ENCODE data around the gene CDH23.

CDH23 gene

DNA sequence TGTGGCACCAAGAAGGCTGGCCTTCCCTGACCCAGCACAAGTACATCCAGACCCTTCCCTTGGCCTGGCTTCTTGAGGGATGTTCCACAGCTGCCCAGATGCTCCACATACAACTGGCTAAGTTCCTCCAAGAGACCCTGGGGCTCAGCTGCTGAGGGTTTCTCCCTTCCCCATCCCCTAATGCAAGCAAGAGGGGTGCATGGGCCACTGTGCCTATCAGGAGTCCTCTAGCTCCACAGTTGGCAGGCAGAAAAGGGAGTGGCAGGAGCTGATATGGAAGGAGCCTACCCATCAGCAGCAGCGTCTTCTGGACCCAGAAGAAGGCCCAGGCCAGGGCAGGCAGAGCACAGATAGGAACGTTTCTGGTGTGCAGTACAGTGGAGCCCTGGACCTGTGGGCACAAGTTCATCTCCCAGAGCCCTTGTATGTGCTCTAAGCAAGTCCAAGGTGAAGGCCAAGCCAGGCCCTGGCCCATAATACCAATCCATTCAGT, 350.4 kb downstream of the CDH23 start:
- Histone ChIP-seq H3K4me3 (ENCODE audit: low read depth in 1 of 2, low read length in 1 of 2) (peak overlapping the region; percentile 56 to 64), H3K9me3 (no peaks in the 10 kb centered on the region), H3K4me1 (ENCODE audit: control insufficient read depth in 1 of 2, insufficient read depth in 1 of 2, low read depth in 1 of 2, low read length in 1 of 2) (peaks cover 100% of the 10 kb centered on the region in 2 experiments), H3K27ac (peak overlapping the region; percentile 99), H3K27me3 (no peaks in the 10 kb centered on the region), H3K36me3 (peaks cover 63% of the 10 kb centered on the region)
- TF ChIP-seq, protein P1, sequence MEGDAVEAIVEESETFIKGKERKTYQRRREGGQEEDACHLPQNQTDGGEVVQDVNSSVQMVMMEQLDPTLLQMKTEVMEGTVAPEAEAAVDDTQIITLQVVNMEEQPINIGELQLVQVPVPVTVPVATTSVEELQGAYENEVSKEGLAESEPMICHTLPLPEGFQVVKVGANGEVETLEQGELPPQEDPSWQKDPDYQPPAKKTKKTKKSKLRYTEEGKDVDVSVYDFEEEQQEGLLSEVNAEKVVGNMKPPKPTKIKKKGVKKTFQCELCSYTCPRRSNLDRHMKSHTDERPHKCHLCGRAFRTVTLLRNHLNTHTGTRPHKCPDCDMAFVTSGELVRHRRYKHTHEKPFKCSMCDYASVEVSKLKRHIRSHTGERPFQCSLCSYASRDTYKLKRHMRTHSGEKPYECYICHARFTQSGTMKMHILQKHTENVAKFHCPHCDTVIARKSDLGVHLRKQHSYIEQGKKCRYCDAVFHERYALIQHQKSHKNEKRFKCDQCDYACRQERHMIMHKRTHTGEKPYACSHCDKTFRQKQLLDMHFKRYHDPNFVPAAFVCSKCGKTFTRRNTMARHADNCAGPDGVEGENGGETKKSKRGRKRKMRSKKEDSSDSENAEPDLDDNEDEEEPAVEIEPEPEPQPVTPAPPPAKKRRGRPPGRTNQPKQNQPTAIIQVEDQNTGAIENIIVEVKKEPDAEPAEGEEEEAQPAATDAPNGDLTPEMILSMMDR (IDR thresholded peaks at IDR 0.05) = no peak

- Histone ChIP-seq H3K27me3 (no peaks in the 10 kb centered on the region), H3K36me3 (peaks cover 69% of the 10 kb centered on the region), H3K4me3 (ENCODE audit: low read depth in 1 of 2, low read length in 1 of 2) (peak overlapping the region; percentile 56 to 64), H3K9me3 (no peaks in the 10 kb centered on the region), H3K4me1 (ENCODE audit: control insufficient read depth in 1 of 2, insufficient read depth in 1 of 2, low read depth in 1 of 2, low read length in 1 of 2) (peaks cover 100% of the 10 kb centered on the region in 2 experiments), H3K27ac (peak overlapping the region; percentile 99)
- TF ChIP-seq, protein P1 (IDR thresholded peaks at IDR 0.05) = no peak
Measured at GRCh38 chr10:71747551-71748523, 351.1 kb downstream of the CDH23 start.

- Histone ChIP-seq H3K4me3 (ENCODE audit: low read depth in 1 of 2, low read length in 1 of 2) (peak overlapping the region; percentile 56 to 64), H3K4me1 (ENCODE audit: control insufficient read depth in 1 of 2, insufficient read depth in 1 of 2, low read depth in 1 of 2, low read length in 1 of 2) (peaks cover 100% of the 10 kb centered on the region in 2 experiments), H3K36me3 (peaks cover 75% of the 10 kb centered on the region), H3K27ac (peak overlapping the region; percentile 99), H3K9me3 (no peaks in the 10 kb centered on the region), H3K27me3 (no peaks in the 10 kb centered on the region)
- TF ChIP-seq, protein P1 (IDR thresholded peaks at IDR 0.05) = peak; percentile 82
Measured at GRCh38 chr10:71748671-71749191, 352.0 kb downstream of the CDH23 start.

DNA sequence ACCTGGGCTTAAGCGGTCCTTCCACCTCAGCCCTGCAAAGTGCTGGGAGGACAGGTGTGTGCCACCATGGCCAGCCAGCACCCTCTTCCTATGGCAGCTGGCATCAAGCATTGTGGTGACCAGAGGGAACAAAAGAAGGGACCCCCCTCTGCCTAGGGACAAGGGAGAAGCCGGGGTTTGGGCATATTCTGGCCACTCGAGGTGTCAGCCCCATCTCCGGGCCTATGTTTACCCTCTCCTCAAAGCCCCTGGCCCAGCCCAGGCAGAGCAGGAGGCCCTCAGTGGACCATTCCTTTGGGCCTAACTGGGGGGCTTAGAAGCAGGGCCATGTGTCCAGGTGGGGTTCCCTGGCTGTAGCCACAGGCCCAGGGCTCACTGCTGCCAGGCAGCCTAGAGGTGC, 352.7 kb downstream of the CDH23 start:
- Histone ChIP-seq H3K4me3 (ENCODE audit: low read depth in 1 of 2, low read length in 1 of 2) (peak overlapping the region; percentile 56 to 64), H3K4me1 (ENCODE audit: control insufficient read depth in 1 of 2, insufficient read depth in 1 of 2, low read depth in 1 of 2, low read length in 1 of 2) (peaks cover 100% of the 10 kb centered on the region in 2 experiments), H3K9me3 (no peaks in the 10 kb centered on the region), H3K27ac (peak overlapping the region; percentile 99), H3K36me3 (peaks cover 82% of the 10 kb centered on the region), H3K27me3 (no peaks in the 10 kb centered on the region)
- TF ChIP-seq, protein P1 (IDR thresholded peaks at IDR 0.05) = no peak

DNA sequence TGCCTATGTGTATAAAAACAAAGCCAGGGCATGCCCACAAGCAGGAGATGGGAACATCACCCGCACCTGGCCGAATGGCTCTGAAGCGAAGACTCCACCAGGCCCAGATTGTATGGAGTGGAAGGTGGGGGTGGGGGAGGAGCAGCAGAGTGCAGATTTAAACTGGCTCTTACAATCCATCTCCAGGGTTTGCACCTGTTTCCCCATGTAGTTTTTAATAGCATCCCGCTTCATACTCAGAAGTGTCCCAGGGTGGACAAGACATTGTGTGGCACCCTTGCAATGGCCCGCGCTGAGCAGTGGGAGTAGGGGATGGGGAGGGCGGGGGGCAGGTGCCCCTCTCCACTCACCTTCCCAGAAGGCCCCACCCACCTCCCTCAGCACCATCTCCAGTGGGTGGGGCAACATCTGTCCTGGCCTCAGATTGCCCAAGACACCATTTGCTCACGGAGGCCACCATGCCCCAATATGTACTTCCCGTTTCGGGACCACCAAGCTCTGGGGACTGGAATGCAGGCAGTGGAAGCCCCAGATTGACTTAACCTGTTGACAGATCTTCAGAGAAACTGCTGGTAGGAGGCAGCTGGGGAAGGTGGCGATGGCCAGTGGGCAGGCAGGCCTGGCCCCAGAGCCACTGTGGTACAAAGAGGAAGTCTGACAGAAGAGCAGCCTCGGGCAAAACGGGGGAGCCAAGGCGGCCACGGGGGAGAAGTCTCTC, 353.6 kb downstream of the CDH23 start:
- TF ChIP-seq, protein P1 (IDR thresholded peaks at IDR 0.05) = no peak
- H3K4me3 ChIP-seq (ENCODE audit: low read depth in 1 of 2, low read length in 1 of 2) = peak overlapping the region; percentile 56 to 64
- peak overlapping the region; percentile 99 for H3K27ac ChIP-seq
- H3K27me3 ChIP-seq = no peaks in the 10 kb centered on the region
- peaks cover 100% of the 10 kb centered on the region in 2 experiments for H3K4me1 ChIP-seq (ENCODE audit: control insufficient read depth in 1 of 2, insufficient read depth in 1 of 2, low read depth in 1 of 2, low read length in 1 of 2)
- H3K9me3 ChIP-seq = no peaks in the 10 kb centered on the region
- peaks cover 91% of the 10 kb centered on the region for H3K36me3 ChIP-seq

All from neutrophil (primary cell).